ENCODE measurements around the gene OR10J4.
"Not testable (repeated sequence)": the region's sequence is repeated elsewhere in the genome, so short reads cannot be mapped to it uniquely, and the experiment has no call there.

DNA sequence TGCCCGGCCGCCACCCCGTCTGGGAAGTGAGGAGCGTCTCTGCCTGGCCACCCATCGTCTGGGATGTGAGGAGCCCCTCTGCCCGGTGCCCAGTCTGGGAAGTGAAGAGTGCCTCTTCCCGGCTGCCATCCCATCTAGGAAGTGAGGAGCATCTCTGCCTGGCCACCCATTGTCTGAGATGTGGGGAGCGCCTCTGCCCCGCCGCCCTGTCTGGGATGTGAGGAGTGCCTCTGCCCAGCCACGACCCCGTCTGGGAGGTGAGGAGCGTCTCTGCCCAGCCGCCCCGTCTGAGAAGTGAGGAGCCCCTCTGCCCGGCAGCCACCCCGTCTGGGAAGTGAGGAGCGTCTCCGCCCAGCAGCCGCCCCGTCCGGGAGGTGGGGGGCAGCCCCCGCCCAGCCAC is 17.6 kb downstream of the OR10J4 start:
- not testable (repeated sequence) for TF ChIP-seq CTCF, POLR2A (IDR thresholded peaks at IDR 0.05)
